Erythroblast (primary cell): Measurements from ENCODE around the gene CAV2.

Experiments
- GATA1 ChIP-seq: IDR thresholded peaks from 2 replicates; pipeline ENCODE4 v1.6.1; 2011; ENCODE audit warnings: low read depth, mild to moderate bottlenecking, control low read depth, low read length, moderate library complexity
- POLR2A ChIP-seq: IDR thresholded peaks from 2 replicates; pipeline ENCODE4 v1.6.1; 2011; ENCODE audit warnings: mild to moderate bottlenecking, low read length

GRCh38 chr7:116515584-116515983, 16.0 kb downstream of the CAV2 start:
- TF ChIP-seq POLR2A, result no peak
- no peak for TF ChIP-seq GATA1
